Fibroblast of skin of scalp (primary cell): ENCODE data around the gene TTI1.

ENCODE experiments used
- DNase-seq: peaks from one replicate; pipeline ENCODE4 v3.0.0-alpha.2; 2013

TTI1 gene

GRCh38 chr20:37961066-37961465 lies 72.2 kb downstream of the TTI1 start:
- DNase-seq, result no peak

- no peak for DNase-seq
Measured at GRCh38 chr20:37958856-37959520, 74.3 kb downstream of the TTI1 start.

- DNase-seq, result peak; percentile 26
Measured at GRCh38 chr20:37956107-37956585, 77.1 kb downstream of the TTI1 start.

GRCh38 chr20:37955511-37955910 lies 77.7 kb downstream of the TTI1 start:
- no peak for DNase-seq

- no peak for DNase-seq
Measured at GRCh38 chr20:37954626-37955025, 78.6 kb downstream of the TTI1 start.

- DNase-seq, result no peak
Measured at GRCh38 chr20:37954190-37954589, 79.1 kb downstream of the TTI1 start.

GRCh38 chr20:37948956-37949355 lies 84.3 kb downstream of the TTI1 start:
- DNase-seq, result no peak

GRCh38 chr20:37947943-37948342 lies 85.3 kb downstream of the TTI1 start:
- no peak for DNase-seq

GRCh38 chr20:37946946-37947345 lies 86.3 kb downstream of the TTI1 start:
- no peak for DNase-seq

GRCh38 chr20:37945091-37945547 lies 88.1 kb downstream of the TTI1 start:
- no peak for DNase-seq

- DNase-seq, result no peak
Measured at GRCh38 chr20:37944456-37944981, 88.7 kb downstream of the TTI1 start.

- no peak for DNase-seq
Measured at GRCh38 chr20:37943501-37944455, 89.5 kb downstream of the TTI1 start.

GRCh38 chr20:37943033-37943432 lies 90.2 kb downstream of the TTI1 start:
- DNase-seq, result no peak

GRCh38 chr20:37941992-37942391 lies 91.3 kb downstream of the TTI1 start:
- DNase-seq, result no peak

GRCh38 chr20:37941332-37941731 lies 91.9 kb downstream of the TTI1 start:
- no peak for DNase-seq

GRCh38 chr20:37940858-37941257 lies 92.4 kb downstream of the TTI1 start:
- no peak for DNase-seq

GRCh38 chr20:37939701-37940560 lies 93.3 kb downstream of the TTI1 start:
- no peak for DNase-seq

GRCh38 chr20:37938954-37939353 lies 94.3 kb downstream of the TTI1 start:
- no peak for DNase-seq

GRCh38 chr20:37938181-37938750 lies 95.0 kb downstream of the TTI1 start:
- DNase-seq, result no peak

GRCh38 chr20:37937686-37938085 lies 95.6 kb downstream of the TTI1 start:
- DNase-seq, result no peak

- DNase-seq, result no peak
Measured at GRCh38 chr20:37936451-37936850, 96.8 kb downstream of the TTI1 start.

GRCh38 chr20:37936041-37936440 lies 97.2 kb downstream of the TTI1 start:
- no peak for DNase-seq
